GM23338 (cell line): ENCODE data around the gene SPIRE1. TPM values are rescaled to one million over a fixed set of nuclear protein-coding genes. Genes with fewer than 3 reads are reported as not detected.

ENCODE experiments used
- ATAC-seq: fragments of 200-7000 bp; cut with Tn5 transposase; 3 replicates; pipeline ENCODE4 v1.9.1; 2020
- DNase-seq: peaks from one replicate; pipeline ENCODE4 v3.0.0-alpha.2; 2015; ENCODE audit warnings: low spot score
- H2AFZ ChIP-seq: fragments of 200-600 bp; sonication (generic); 2 replicates; pipeline ENCODE4 v1.8.0; 2016; ENCODE audit warnings: antibody characterized with exemption, mild to moderate bottlenecking, moderate library complexity
- H3F3A ChIP-seq: fragments of 200-600 bp; sonication (generic); replicated peaks from 2 replicates; pipeline ENCODE4 v1.8.0; 2017; ENCODE audit warnings: antibody characterized with exemption, mixed run types, low read depth
- H3K27ac ChIP-seq: fragments of 200-600 bp; sonication (generic); 2 replicates; pipeline ENCODE4 v1.6.1; 2016; ENCODE audit warnings: low read depth
- H3K27me3 ChIP-seq: fragments of 200-600 bp; sonication (generic); 2 replicates; pipeline ENCODE4 v1.8.0; 2016; ENCODE audit warnings: mild to moderate bottlenecking, mixed run types, moderate library complexity; ENCODE audit not compliant: insufficient read depth
- H3K36me3 ChIP-seq: fragments of 200-600 bp; sonication (generic); 2 replicates; pipeline ENCODE4 v1.8.0; 2016; ENCODE audit warnings: mild to moderate bottlenecking; ENCODE audit not compliant: insufficient read depth
- H3K4me1 ChIP-seq: fragments of 200-600 bp; sonication (generic); 2 replicates; pipeline ENCODE4 v1.8.0; 2016; ENCODE audit warnings: mild to moderate bottlenecking, moderate library complexity; ENCODE audit not compliant: insufficient read depth
- H3K4me2 ChIP-seq: fragments of 200-600 bp; sonication (generic); 2 replicates; pipeline ENCODE4 v1.7.1; 2017; ENCODE audit warnings: mixed run types
- H3K4me3 ChIP-seq: fragments of 200-600 bp; sonication (generic); 2 replicates; pipeline ENCODE4 v1.6.1; 2016; ENCODE audit warnings: mixed run types
- H3K79me2 ChIP-seq: fragments of 200-600 bp; sonication (generic); replicated peaks from 2 replicates; pipeline ENCODE4 v1.8.0; 2017; ENCODE audit warnings: mild to moderate bottlenecking; ENCODE audit not compliant: insufficient read depth
- H3K9me2 ChIP-seq: fragments of 200-600 bp; sonication (generic); 2 replicates; pipeline ENCODE4 v1.8.0; 2017; ENCODE audit not compliant: insufficient read depth
- H4K20me1 ChIP-seq: fragments of 200-600 bp; sonication (generic); replicated peaks from 2 replicates; pipeline ENCODE4 v1.8.0; 2017; ENCODE audit warnings: mild to moderate bottlenecking; ENCODE audit not compliant: insufficient read depth
- H3K27ac Mint-ChIP-seq: 2 replicates; pipeline ENCODE4 v1.8.0; 2020; ENCODE audit warnings: inconsistent platforms, mild to moderate bottlenecking, moderate library complexity, mixed read lengths
- H3K27me3 Mint-ChIP-seq: 3 replicates; pipeline ENCODE4 v1.8.0; 2022; ENCODE audit warnings: low read depth, mild to moderate bottlenecking, moderate library complexity, mixed read lengths, inconsistent platforms; ENCODE audit not compliant: insufficient read depth, poor library complexity
- H3K36me3 Mint-ChIP-seq: 3 replicates; pipeline ENCODE4 v1.8.0; 2021; ENCODE audit warnings: low read depth, mild to moderate bottlenecking, inconsistent platforms, moderate library complexity, mixed read lengths
- H3K4me1 Mint-ChIP-seq: 3 replicates; pipeline ENCODE4 v1.8.0; 2020; ENCODE audit warnings: mild to moderate bottlenecking, inconsistent platforms, mixed read lengths
- H3K4me3 Mint-ChIP-seq: 3 replicates; pipeline ENCODE4 v1.8.0; 2021; ENCODE audit warnings: moderate library complexity, mild to moderate bottlenecking, inconsistent platforms, mixed read lengths
- H3K9me3 Mint-ChIP-seq: 3 replicates; pipeline ENCODE4 v1.8.0; 2020; ENCODE audit warnings: moderate library complexity, mild to moderate bottlenecking, inconsistent platforms, mixed read lengths
- CREB1 ChIP-seq: fragments of 250-450 bp; sonication (Bioruptor Pico); IDR thresholded peaks from 2 replicates; pipeline ENCODE4 v1.5.0; 2020; ENCODE audit warnings: low read depth, mild to moderate bottlenecking, moderate library complexity
- EZH2 ChIP-seq: fragments of 200-600 bp; sonication (generic); IDR thresholded peaks from one replicate; pipeline ENCODE4 v1.8.0; 2017; ENCODE audit warnings: antibody characterized with exemption, mild to moderate bottlenecking, low read depth; ENCODE audit not compliant: unreplicated experiment
- EZH2phosphoT487 ChIP-seq: fragments of 200-600 bp; sonication (generic); IDR thresholded peaks from one replicate; pipeline ENCODE4 v1.8.1; 2018; ENCODE audit warnings: antibody characterized with exemption; ENCODE audit not compliant: unreplicated experiment
- JUNB ChIP-seq: IDR thresholded peaks from one replicate; pipeline ENCODE4 v1.6.1; 2016; ENCODE audit warnings: antibody characterized with exemption; ENCODE audit not compliant: unreplicated experiment
- NANOG ChIP-seq: IDR thresholded peaks from 2 replicates; pipeline ENCODE4 v1.6.1; 2016; ENCODE audit warnings: antibody characterized with exemption, borderline replicate concordance
- POLR2AphosphoS5 ChIP-seq: IDR thresholded peaks from 2 replicates; pipeline ENCODE4 v1.6.1; 2016; ENCODE audit warnings: antibody characterized with exemption, low read depth
- STAT1 ChIP-seq: IDR thresholded peaks from one replicate; pipeline ENCODE4 v1.6.1; 2016; ENCODE audit warnings: antibody characterized with exemption; ENCODE audit not compliant: unreplicated experiment
- ZNF114 ChIP-seq: fragments of 250-450 bp; sonication (Bioruptor Pico); IDR thresholded peaks from 2 replicates; pipeline ENCODE4 v1.5.0; 2020; ENCODE audit warnings: mild to moderate bottlenecking, moderate library complexity
- ZNF331 ChIP-seq: fragments of 250-450 bp; sonication (Bioruptor Pico); IDR thresholded peaks from 2 replicates; pipeline ENCODE4 v1.5.0; 2020; ENCODE audit warnings: low read depth, mild to moderate bottlenecking, moderate library complexity
- polyA plus RNA-seq: library from polyadenylated mRNA; unstranded; fragments of >200 nt; fragmentation: Nextera tagmentation; extraction: Ambion mirVana; gene quantifications from 2 replicates; pipeline ENCODE4 v1.2.1, GENCODE V29; 2016
- total RNA-seq: library from RNA; depleted of rRNA; stranded (reverse); fragments of >200 nt; shearing (Covaris generic); gene quantifications from 2 replicates; pipeline ENCODE4 v1.2.3, GENCODE V29; 2014
- TF ChIP-seq, protein P1 (sequence below): IDR thresholded peaks from one replicate; pipeline ENCODE4 v1.6.1; 2018; ENCODE audit warnings: antibody characterized with exemption; ENCODE audit not compliant: unreplicated experiment
- TF ChIP-seq, protein P2 (sequence below): fragments of 250-450 bp; sonication (Bioruptor Pico); IDR thresholded peaks from 2 replicates; pipeline ENCODE4 v1.5.0; 2020; ENCODE audit warnings: mild to moderate bottlenecking, moderate library complexity
- TF ChIP-seq, protein P3 (sequence below), 2 experiments: fragments of 200-600 bp in 1 of 2; sonication (generic) in 1 of 2; conservative IDR thresholded peaks; 2 replicates each; pipeline versions ENCODE4 v1.5.1 to v1.6.1; 2016 to 2017; ENCODE audit warnings: antibody characterized with exemption in 2 of 2, low read depth in 2 of 2, mild to moderate bottlenecking in 2 of 2, moderate library complexity in 1 of 2
- TF ChIP-seq, protein P4 (sequence below): IDR thresholded peaks from 2 replicates; pipeline ENCODE4 v1.6.1; 2016; ENCODE audit warnings: antibody characterized with exemption

Gene SPIRE1
- total and polyA plus RNA-seq, 2 experiments from 2014 or later, result 2.9 to 15.5 TPM

DNA sequence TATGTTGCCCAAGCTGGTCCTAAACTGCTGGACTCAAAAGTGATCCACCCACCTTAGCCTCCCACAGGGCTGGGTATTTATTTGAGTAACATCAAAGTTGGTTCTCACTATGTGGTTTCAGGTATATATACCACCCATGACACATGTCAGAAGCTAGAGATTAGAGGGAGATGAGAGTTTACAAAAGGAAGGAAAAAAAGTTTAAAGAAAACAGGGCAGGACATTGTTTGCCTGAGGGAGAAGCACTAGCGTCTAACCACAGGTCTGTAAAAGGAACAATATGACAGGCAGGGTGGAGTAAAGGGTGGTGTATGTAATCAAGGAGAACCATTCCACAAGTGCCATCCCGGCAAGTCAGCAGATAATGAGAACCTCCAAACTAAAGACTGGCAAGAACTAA, 36.1 kb upstream of the SPIRE1 start:
- Histone ChIP-seq H3F3A (no peaks in the 10 kb centered on the region), H4K20me1 (0 out of 2 replicates have a peak, but pooled peaks cover 5% of the 10 kb centered on the region), H3K36me3 (peaks cover 20% of the 10 kb centered on the region; the same call in 1 of the 2 replicates), H2AFZ (no peak overlapping the region), H3K4me3 (no peak overlapping the region), H3K4me1 (no peaks in the 10 kb centered on the region), H3K27me3 (no peaks in the 10 kb centered on the region), H3K4me2 (no peak overlapping the region), H3K79me2 (no peaks in the 10 kb centered on the region), H3K27ac (no peak overlapping the region), H3K9me2 (no peaks in the 10 kb centered on the region)
- Mint-ChIP-seq H3K36me3 (peaks cover 35% of the 10 kb centered on the region; the same call in 2 of the 3 replicates), H3K27ac (no peak overlapping the region), H3K9me3 (no peaks in the 10 kb centered on the region; the same call in 2 of the 3 replicates), H3K27me3 (no peaks in the 10 kb centered on the region), H3K4me1 (no peaks in the 10 kb centered on the region), H3K4me3 (no peak overlapping the region)
- TF ChIP-seq EZH2, result no peak
- TF ChIP-seq ZNF114 (CRISPR knock-in tag), result no peak
- no peak for TF ChIP-seq POLR2AphosphoS5
- no peak for TF ChIP-seq NANOG
- TF ChIP-seq, protein P1, sequence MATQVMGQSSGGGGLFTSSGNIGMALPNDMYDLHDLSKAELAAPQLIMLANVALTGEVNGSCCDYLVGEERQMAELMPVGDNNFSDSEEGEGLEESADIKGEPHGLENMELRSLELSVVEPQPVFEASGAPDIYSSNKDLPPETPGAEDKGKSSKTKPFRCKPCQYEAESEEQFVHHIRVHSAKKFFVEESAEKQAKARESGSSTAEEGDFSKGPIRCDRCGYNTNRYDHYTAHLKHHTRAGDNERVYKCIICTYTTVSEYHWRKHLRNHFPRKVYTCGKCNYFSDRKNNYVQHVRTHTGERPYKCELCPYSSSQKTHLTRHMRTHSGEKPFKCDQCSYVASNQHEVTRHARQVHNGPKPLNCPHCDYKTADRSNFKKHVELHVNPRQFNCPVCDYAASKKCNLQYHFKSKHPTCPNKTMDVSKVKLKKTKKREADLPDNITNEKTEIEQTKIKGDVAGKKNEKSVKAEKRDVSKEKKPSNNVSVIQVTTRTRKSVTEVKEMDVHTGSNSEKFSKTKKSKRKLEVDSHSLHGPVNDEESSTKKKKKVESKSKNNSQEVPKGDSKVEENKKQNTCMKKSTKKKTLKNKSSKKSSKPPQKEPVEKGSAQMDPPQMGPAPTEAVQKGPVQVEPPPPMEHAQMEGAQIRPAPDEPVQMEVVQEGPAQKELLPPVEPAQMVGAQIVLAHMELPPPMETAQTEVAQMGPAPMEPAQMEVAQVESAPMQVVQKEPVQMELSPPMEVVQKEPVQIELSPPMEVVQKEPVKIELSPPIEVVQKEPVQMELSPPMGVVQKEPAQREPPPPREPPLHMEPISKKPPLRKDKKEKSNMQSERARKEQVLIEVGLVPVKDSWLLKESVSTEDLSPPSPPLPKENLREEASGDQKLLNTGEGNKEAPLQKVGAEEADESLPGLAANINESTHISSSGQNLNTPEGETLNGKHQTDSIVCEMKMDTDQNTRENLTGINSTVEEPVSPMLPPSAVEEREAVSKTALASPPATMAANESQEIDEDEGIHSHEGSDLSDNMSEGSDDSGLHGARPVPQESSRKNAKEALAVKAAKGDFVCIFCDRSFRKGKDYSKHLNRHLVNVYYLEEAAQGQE, result no peak
- TF ChIP-seq, protein P2, sequence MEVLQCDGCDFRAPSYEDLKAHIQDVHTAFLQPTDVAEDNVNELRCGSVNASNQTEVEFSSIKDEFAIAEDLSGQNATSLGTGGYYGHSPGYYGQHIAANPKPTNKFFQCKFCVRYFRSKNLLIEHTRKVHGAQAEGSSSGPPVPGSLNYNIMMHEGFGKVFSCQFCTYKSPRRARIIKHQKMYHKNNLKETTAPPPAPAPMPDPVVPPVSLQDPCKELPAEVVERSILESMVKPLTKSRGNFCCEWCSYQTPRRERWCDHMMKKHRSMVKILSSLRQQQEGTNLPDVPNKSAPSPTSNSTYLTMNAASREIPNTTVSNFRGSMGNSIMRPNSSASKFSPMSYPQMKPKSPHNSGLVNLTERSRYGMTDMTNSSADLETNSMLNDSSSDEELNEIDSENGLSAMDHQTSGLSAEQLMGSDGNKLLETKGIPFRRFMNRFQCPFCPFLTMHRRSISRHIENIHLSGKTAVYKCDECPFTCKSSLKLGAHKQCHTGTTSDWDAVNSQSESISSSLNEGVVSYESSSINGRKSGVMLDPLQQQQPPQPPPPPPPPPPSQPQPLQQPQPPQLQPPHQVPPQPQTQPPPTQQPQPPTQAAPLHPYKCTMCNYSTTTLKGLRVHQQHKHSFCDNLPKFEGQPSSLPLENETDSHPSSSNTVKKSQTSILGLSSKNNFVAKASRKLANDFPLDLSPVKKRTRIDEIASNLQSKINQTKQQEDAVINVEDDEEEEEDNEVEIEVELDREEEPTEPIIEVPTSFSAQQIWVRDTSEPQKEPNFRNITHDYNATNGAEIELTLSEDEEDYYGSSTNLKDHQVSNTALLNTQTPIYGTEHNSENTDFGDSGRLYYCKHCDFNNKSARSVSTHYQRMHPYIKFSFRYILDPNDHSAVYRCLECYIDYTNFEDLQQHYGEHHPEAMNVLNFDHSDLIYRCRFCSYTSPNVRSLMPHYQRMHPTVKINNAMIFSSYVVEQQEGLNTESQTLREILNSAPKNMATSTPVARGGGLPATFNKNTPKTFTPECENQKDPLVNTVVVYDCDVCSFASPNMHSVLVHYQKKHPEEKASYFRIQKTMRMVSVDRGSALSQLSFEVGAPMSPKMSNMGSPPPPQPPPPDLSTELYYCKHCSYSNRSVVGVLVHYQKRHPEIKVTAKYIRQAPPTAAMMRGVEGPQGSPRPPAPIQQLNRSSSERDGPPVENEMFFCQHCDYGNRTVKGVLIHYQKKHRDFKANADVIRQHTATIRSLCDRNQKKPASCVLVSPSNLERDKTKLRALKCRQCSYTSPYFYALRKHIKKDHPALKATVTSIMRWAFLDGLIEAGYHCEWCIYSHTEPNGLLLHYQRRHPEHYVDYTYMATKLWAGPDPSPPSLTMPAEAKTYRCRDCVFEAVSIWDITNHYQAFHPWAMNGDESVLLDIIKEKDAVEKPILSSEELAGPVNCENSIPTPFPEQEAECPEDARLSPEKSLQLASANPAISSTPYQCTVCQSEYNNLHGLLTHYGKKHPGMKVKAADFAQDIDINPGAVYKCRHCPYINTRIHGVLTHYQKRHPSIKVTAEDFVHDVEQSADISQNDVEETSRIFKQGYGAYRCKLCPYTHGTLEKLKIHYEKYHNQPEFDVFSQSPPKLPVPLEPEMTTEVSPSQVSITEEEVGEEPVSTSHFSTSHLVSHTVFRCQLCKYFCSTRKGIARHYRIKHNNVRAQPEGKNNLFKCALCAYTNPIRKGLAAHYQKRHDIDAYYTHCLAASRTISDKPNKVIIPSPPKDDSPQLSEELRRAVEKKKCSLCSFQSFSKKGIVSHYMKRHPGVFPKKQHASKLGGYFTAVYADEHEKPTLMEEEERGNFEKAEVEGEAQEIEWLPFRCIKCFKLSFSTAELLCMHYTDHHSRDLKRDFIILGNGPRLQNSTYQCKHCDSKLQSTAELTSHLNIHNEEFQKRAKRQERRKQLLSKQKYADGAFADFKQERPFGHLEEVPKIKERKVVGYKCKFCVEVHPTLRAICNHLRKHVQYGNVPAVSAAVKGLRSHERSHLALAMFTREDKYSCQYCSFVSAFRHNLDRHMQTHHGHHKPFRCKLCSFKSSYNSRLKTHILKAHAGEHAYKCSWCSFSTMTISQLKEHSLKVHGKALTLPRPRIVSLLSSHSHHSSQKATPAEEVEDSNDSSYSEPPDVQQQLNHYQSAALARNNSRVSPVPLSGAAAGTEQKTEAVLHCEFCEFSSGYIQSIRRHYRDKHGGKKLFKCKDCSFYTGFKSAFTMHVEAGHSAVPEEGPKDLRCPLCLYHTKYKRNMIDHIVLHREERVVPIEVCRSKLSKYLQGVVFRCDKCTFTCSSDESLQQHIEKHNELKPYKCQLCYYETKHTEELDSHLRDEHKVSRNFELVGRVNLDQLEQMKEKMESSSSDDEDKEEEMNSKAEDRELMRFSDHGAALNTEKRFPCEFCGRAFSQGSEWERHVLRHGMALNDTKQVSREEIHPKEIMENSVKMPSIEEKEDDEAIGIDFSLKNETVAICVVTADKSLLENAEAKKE, result no peak
- no peak for TF ChIP-seq STAT1
- TF ChIP-seq, protein P3, sequence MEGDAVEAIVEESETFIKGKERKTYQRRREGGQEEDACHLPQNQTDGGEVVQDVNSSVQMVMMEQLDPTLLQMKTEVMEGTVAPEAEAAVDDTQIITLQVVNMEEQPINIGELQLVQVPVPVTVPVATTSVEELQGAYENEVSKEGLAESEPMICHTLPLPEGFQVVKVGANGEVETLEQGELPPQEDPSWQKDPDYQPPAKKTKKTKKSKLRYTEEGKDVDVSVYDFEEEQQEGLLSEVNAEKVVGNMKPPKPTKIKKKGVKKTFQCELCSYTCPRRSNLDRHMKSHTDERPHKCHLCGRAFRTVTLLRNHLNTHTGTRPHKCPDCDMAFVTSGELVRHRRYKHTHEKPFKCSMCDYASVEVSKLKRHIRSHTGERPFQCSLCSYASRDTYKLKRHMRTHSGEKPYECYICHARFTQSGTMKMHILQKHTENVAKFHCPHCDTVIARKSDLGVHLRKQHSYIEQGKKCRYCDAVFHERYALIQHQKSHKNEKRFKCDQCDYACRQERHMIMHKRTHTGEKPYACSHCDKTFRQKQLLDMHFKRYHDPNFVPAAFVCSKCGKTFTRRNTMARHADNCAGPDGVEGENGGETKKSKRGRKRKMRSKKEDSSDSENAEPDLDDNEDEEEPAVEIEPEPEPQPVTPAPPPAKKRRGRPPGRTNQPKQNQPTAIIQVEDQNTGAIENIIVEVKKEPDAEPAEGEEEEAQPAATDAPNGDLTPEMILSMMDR (conservative IDR thresholded peaks at IDR 0.05; ENCODE audit: low read depth in 2 of 2), result no peak
- no peak for TF ChIP-seq JUNB
- TF ChIP-seq EZH2phosphoT487, result no peak
- no peak for TF ChIP-seq CREB1 (CRISPR knock-in tag)
- TF ChIP-seq, protein P4, sequence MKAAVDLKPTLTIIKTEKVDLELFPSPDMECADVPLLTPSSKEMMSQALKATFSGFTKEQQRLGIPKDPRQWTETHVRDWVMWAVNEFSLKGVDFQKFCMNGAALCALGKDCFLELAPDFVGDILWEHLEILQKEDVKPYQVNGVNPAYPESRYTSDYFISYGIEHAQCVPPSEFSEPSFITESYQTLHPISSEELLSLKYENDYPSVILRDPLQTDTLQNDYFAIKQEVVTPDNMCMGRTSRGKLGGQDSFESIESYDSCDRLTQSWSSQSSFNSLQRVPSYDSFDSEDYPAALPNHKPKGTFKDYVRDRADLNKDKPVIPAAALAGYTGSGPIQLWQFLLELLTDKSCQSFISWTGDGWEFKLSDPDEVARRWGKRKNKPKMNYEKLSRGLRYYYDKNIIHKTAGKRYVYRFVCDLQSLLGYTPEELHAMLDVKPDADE, result no peak
- TF ChIP-seq ZNF331 (CRISPR knock-in tag), result no peak
- ATAC-seq (no peak), DNase-seq (no peak)
